ENCODE measurements around the gene STK39.
"Not testable (repeated sequence)": the region's sequence is repeated elsewhere in the genome, so short reads cannot be mapped to it uniquely, and the experiment has no call there.

STK39 gene

GRCh38 chr2:168137510-168138180 is 109.8 kb downstream of the STK39 start:
- DNase-seq (ENCODE audit: low read depth), result no peak

- peak; percentile 25 for DNase-seq (ENCODE audit: low read depth)
These were observed 110.9 kb downstream of the STK39 start for GRCh38 chr2:168136392-168136977.

- DNase-seq (ENCODE audit: low read depth), result no peak
These were observed 111.8 kb downstream of the STK39 start for GRCh38 chr2:168135630-168136029.

GRCh38 chr2:168135121-168135520 is 112.3 kb downstream of the STK39 start:
- no peak for DNase-seq (ENCODE audit: low read depth)

GRCh38 chr2:168134485-168134884 is 112.9 kb downstream of the STK39 start:
- no peak for DNase-seq (ENCODE audit: low read depth)

GRCh38 chr2:168132389-168132788 is 115.0 kb downstream of the STK39 start:
- no peak for DNase-seq (ENCODE audit: low read depth)

GRCh38 chr2:168130346-168130745 is 117.0 kb downstream of the STK39 start:
- no peak for DNase-seq (ENCODE audit: low read depth)

GRCh38 chr2:168127371-168127770 is 120.0 kb downstream of the STK39 start:
- no peak for DNase-seq (ENCODE audit: low read depth)

- not testable (repeated sequence) for DNase-seq (ENCODE audit: low read depth)
These were observed 125.2 kb downstream of the STK39 start for GRCh38 chr2:168122210-168122609.

GRCh38 chr2:168120730-168121129 is 126.7 kb downstream of the STK39 start:
- DNase-seq (ENCODE audit: low read depth), result no peak

GRCh38 chr2:168120310-168120709 is 127.1 kb downstream of the STK39 start:
- DNase-seq (ENCODE audit: low read depth), result no peak

GRCh38 chr2:168119515-168120141 is 127.8 kb downstream of the STK39 start:
- DNase-seq (ENCODE audit: low read depth), result peak; percentile 50

GRCh38 chr2:168118733-168119514 is 128.5 kb downstream of the STK39 start:
- DNase-seq (ENCODE audit: low read depth), result peak; percentile 73

- DNase-seq (ENCODE audit: low read depth), result no peak
These were observed 130.9 kb downstream of the STK39 start for GRCh38 chr2:168116448-168116847.

GRCh38 chr2:168114619-168115018 is 132.8 kb downstream of the STK39 start:
- no peak for DNase-seq (ENCODE audit: low read depth)

- DNase-seq (ENCODE audit: low read depth), result no peak
These were observed 133.4 kb downstream of the STK39 start for GRCh38 chr2:168114040-168114439.

- DNase-seq (ENCODE audit: low read depth), result no peak
These were observed 140.1 kb downstream of the STK39 start for GRCh38 chr2:168107322-168107721.

GRCh38 chr2:168105127-168105683 is 142.2 kb downstream of the STK39 start:
- no peak for DNase-seq (ENCODE audit: low read depth)

- DNase-seq (ENCODE audit: low read depth), result no peak
These were observed 150.0 kb downstream of the STK39 start for GRCh38 chr2:168097431-168097830.

GRCh38 chr2:168096158-168096557 is 151.2 kb downstream of the STK39 start:
- no peak for DNase-seq (ENCODE audit: low read depth)

GRCh38 chr2:168091986-168092385 is 155.4 kb downstream of the STK39 start:
- no peak for DNase-seq (ENCODE audit: low read depth)

- DNase-seq (ENCODE audit: low read depth), result no peak
These were observed 156.8 kb downstream of the STK39 start for GRCh38 chr2:168090366-168091135.

Measured in stromal cell of bone marrow (primary cell).